ENCODE data around the gene NHS. TPM values are rescaled to one million over a fixed set of nuclear protein-coding genes. Genes with fewer than 3 reads are reported as not detected.

The NHS gene
- total RNA-seq, 1 donor from 2014 or later = 7.3 TPM

- Mint-ChIP-seq H3K4me1 (peaks cover 7% of the 10 kb centered on the region), H3K36me3 (ENCODE audit: low read depth) (no peaks in the 10 kb centered on the region), H3K4me3 (no peak overlapping the region), H3K27ac (no peak overlapping the region), H3K27me3 (peaks cover 2% of the 10 kb centered on the region), H3K9me3 (no peaks in the 10 kb centered on the region)
- DNase-seq = no peak
- intact Hi-C loops (cut with micrococcal nuclease) = no loop called here
Observed at GRCh38 chrX:17537723-17538243, 162.8 kb downstream of the NHS start.

DNA sequence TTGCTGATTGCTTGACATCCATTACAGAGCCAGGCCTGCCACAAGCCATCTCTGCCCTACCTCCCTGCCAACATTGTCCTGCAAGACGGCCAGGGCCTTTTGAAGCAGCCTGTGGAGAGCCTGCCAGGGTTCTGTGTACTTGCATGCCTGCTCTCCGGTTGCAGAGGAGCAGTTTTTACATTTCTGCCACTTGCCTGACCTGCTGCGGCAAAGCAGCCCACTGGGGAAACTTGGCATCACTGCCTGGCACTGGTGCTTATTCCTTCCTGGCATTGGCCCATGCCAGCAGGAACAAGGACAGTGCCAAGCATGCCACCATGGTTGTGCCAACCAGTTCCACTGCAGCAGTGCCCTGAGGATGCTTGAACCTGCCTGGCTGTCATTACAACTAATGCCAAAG is 167.1 kb downstream of the NHS start:
- Mint-ChIP-seq H3K4me1 (peaks cover 3% of the 10 kb centered on the region), H3K4me3 (no peak overlapping the region), H3K27me3 (peaks cover 2% of the 10 kb centered on the region), H3K36me3 (ENCODE audit: low read depth) (no peaks in the 10 kb centered on the region), H3K27ac (no peak overlapping the region), H3K9me3 (no peaks in the 10 kb centered on the region)
- intact Hi-C loops (cut with micrococcal nuclease) = no loop called here
- DNase-seq = no peak

GRCh38 chrX:17544821-17545220 is 169.8 kb downstream of the NHS start:
- Mint-ChIP-seq H3K9me3 (no peaks in the 10 kb centered on the region), H3K27ac (no peak overlapping the region), H3K27me3 (peaks cover 2% of the 10 kb centered on the region), H3K4me1 (peaks cover 3% of the 10 kb centered on the region), H3K4me3 (no peak overlapping the region), H3K36me3 (ENCODE audit: low read depth) (no peaks in the 10 kb centered on the region)
- DNase-seq = no peak
- intact Hi-C loops (cut with micrococcal nuclease) = no loop called here

DNA sequence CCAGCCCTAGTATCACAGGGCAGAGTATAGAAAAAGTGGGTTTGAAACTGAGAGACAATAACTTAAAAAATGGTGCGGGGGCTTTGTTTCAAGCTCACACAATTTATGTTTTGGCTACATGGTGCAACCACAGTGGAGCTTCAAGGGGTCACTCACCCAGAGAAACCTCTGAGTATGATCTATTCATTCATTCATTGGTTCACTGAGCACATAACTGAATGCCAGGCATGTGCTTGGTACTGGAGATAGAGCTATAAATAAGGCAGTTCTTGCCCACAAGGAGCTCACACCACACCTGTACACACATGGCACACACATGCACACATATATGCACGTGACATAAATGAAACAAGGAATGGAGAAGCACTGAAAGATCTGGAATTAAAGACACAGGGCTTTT is 171.4 kb downstream of the NHS start:
- intact Hi-C loops (cut with micrococcal nuclease) = no loop called here
- no peaks in the 10 kb centered on the region for H3K9me3 Mint-ChIP-seq
- H3K27ac Mint-ChIP-seq = no peak overlapping the region
- H3K36me3 Mint-ChIP-seq (ENCODE audit: low read depth) = no peaks in the 10 kb centered on the region
- no peak for DNase-seq
- peaks cover 2% of the 10 kb centered on the region for H3K27me3 Mint-ChIP-seq
- H3K4me1 Mint-ChIP-seq = peaks cover 3% of the 10 kb centered on the region
- H3K4me3 Mint-ChIP-seq = no peak overlapping the region

DNA sequence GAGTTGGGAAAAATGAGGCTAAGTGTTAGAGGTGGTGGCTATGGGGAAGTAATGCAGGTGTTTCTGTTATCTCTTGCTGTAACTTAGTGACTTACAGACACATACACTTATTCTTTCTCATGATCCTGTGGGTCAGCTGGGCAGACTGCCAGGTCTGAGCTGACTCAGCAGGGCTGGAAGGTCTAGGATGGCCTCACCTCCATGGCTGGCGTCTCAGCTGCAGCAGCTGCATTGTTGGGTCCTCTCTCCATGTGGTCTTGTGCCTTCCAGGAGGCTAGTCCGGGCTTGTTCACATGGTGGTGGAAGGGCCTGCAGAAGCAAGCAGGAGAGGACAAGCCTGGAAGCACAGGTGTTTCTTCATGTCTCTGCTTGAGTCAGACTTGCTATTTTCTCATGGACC is 172.7 kb downstream of the NHS start:
- no peaks in the 10 kb centered on the region for H3K27me3 Mint-ChIP-seq
- no peaks in the 10 kb centered on the region for H3K9me3 Mint-ChIP-seq
- intact Hi-C loops (cut with micrococcal nuclease) = no loop called here
- no peak overlapping the region for H3K4me3 Mint-ChIP-seq
- no peak overlapping the region for H3K27ac Mint-ChIP-seq
- H3K36me3 Mint-ChIP-seq (ENCODE audit: low read depth) = no peaks in the 10 kb centered on the region
- no peak for DNase-seq
- H3K4me1 Mint-ChIP-seq = peaks cover 3% of the 10 kb centered on the region

- no peak for DNase-seq
- no peaks in the 10 kb centered on the region for H3K27me3 Mint-ChIP-seq
Observed at GRCh38 chrX:17549107-17549651, 174.2 kb downstream of the NHS start.

DNA sequence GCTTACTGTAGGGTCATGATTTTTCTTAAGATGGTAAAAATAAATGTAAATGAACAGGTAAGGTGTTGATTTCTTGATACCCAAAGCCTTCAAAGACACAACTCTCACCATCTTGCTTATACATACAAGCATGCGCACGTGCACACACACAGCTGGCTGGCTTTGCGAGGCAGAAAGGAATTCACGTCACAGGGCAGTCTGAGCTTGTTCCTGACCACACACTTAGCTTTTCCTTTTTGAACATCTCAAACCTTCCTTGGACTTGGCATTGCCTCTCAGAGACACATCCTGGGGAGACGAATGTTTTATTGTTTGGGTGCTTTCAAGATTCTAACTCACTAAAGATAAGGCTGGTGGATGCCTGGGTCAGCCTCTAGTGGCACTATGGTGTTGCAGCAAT is 175.0 kb downstream of the NHS start:
- intact Hi-C loops (cut with micrococcal nuclease) = no loop called here

More at GRCh38 chrX:17549107-17549651, 174.2 kb downstream of the NHS start:
- intact Hi-C loops (cut with micrococcal nuclease) = no loop called here
- Mint-ChIP-seq H3K4me1 (peaks cover 3% of the 10 kb centered on the region), H3K4me3 (no peak overlapping the region), H3K36me3 (ENCODE audit: low read depth) (no peaks in the 10 kb centered on the region), H3K9me3 (no peaks in the 10 kb centered on the region), H3K27ac (peak overlapping the region; percentile 34)

DNA sequence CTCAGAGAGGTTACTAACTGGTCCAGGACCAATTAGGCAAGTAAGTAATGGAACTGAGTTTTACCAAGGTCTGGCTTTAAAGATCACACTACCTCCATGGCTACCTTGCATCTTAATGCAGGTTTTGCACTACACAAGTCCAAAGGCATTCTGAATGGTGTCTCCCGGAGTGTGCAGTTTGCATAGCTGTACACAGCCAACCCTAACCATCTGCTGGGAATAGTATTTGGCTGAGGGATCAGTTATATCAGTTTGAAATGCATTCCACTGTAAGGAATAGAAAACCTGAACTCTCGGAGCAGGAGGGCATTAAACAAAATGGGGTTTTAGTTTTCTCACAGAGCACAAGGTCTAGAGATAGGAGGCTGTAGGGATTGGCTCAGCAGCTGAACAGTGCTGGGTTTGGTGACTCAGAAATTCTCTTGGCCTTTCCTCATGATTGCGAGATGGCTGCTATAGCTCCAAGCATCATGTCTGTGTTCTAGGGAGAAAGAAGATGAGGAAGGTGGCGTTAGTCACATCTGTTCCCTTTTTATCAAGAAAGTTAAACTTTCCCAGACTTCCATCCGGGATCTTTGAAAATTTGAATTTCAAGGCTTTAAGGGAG is 177.1 kb downstream of the NHS start:
- Mint-ChIP-seq H3K27me3 (no peaks in the 10 kb centered on the region), H3K9me3 (no peaks in the 10 kb centered on the region), H3K4me3 (no peak overlapping the region), H3K4me1 (peaks cover 3% of the 10 kb centered on the region), H3K27ac (no peak overlapping the region), H3K36me3 (ENCODE audit: low read depth) (no peaks in the 10 kb centered on the region)
- intact Hi-C loops (cut with micrococcal nuclease) = no loop called here
- DNase-seq = no peak

More for the DNA sequence above, 175.0 kb downstream of the NHS start:
- Mint-ChIP-seq H3K27ac (no peak overlapping the region), H3K27me3 (no peaks in the 10 kb centered on the region), H3K9me3 (no peaks in the 10 kb centered on the region), H3K36me3 (ENCODE audit: low read depth) (no peaks in the 10 kb centered on the region), H3K4me1 (peaks cover 3% of the 10 kb centered on the region), H3K4me3 (no peak overlapping the region)
- DNase-seq = no peak

DNA sequence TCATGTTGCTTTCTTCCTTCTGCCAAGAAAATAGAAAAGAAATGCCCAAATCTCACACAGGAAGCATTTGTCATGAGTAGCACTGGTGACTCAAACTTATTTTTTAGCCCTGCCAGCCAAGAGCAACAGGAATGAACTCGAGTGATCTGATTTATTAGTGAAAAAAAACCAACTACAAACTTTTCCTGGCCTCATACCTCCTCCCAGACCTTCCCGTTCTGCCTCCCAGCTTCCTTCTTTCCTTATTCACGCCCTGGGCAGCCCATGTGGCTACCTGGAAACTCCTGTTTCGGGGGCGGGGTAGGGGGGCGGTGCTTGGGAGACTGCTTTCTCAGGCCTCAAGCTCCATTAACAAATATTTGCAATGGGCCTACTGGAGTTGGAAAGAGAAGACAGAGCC is 178.5 kb downstream of the NHS start:
- no peak overlapping the region for H3K4me3 Mint-ChIP-seq
- no peak overlapping the region for H3K27ac Mint-ChIP-seq
- peaks cover 3% of the 10 kb centered on the region for H3K4me1 Mint-ChIP-seq
- no peaks in the 10 kb centered on the region for H3K9me3 Mint-ChIP-seq
- intact Hi-C loops (cut with micrococcal nuclease) = no loop called here
- H3K36me3 Mint-ChIP-seq (ENCODE audit: low read depth) = no peaks in the 10 kb centered on the region
- no peak for DNase-seq
- no peaks in the 10 kb centered on the region for H3K27me3 Mint-ChIP-seq

- intact Hi-C loops (cut with micrococcal nuclease) = no loop called here
- no peaks in the 10 kb centered on the region for H3K9me3 Mint-ChIP-seq
- no peak for DNase-seq
- H3K36me3 Mint-ChIP-seq (ENCODE audit: low read depth) = no peaks in the 10 kb centered on the region
- H3K27ac Mint-ChIP-seq = no peak overlapping the region
- H3K4me3 Mint-ChIP-seq = no peak overlapping the region
- peaks cover 3% of the 10 kb centered on the region for H3K4me1 Mint-ChIP-seq
- H3K27me3 Mint-ChIP-seq = no peaks in the 10 kb centered on the region
Observed at GRCh38 chrX:17553961-17554482, 179.0 kb downstream of the NHS start.

- no peaks in the 10 kb centered on the region for H3K36me3 Mint-ChIP-seq (ENCODE audit: low read depth)
- H3K4me3 Mint-ChIP-seq = no peak overlapping the region
- intact Hi-C loops (cut with micrococcal nuclease) = no loop called here
- no peak for DNase-seq
- no peaks in the 10 kb centered on the region for H3K4me1 Mint-ChIP-seq
- H3K27me3 Mint-ChIP-seq = no peaks in the 10 kb centered on the region
- no peak overlapping the region for H3K27ac Mint-ChIP-seq
- no peaks in the 10 kb centered on the region for H3K9me3 Mint-ChIP-seq
Observed at GRCh38 chrX:17554914-17555313, 179.9 kb downstream of the NHS start.

- intact Hi-C loops (cut with micrococcal nuclease) = no loop called here
- no peak overlapping the region for H3K27ac Mint-ChIP-seq
Observed at GRCh38 chrX:17555846-17556245, 180.8 kb downstream of the NHS start.

DNA sequence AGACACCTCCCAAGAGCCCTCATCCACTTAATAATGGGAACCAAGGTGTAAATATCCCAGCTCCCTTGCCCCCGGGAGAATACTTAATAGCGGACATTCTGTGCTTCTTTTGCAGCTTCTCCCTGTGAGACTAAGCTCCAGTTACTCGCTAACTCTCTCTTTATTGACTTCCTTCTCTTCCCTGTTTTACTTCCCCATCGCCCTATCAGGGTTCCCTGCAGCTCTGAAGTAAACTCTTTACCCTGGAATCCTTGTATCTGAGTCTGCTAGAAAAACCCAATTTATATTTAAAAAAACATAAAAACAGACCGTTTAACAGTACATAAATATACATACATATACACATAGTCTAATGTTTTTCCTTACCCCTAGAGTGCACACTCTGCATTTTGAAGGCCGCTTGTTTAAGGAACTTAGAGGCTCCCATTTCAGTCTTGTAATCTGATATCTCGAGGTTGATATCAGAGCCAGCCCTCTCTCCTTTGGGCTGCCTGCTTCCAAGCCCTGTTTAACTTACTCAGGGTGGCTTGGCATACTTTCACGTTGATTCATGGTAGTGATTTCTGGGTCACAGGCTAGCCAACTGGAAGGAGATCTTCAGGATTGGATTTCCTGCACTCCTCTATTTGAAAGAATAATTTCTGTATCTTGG is 184.9 kb downstream of the NHS start:
- intact Hi-C loops (cut with micrococcal nuclease) = no loop called here
- no peaks in the 10 kb centered on the region for H3K36me3 Mint-ChIP-seq (ENCODE audit: low read depth)
- DNase-seq = no peak
- H3K27ac Mint-ChIP-seq = no peak overlapping the region
- H3K4me3 Mint-ChIP-seq = no peak overlapping the region
- no peaks in the 10 kb centered on the region for H3K9me3 Mint-ChIP-seq
- H3K27me3 Mint-ChIP-seq = peaks cover 2% of the 10 kb centered on the region
- peaks cover 5% of the 10 kb centered on the region for H3K4me1 Mint-ChIP-seq

More at GRCh38 chrX:17555846-17556245, 180.8 kb downstream of the NHS start:
- no peaks in the 10 kb centered on the region for H3K4me1 Mint-ChIP-seq
- H3K36me3 Mint-ChIP-seq (ENCODE audit: low read depth) = no peaks in the 10 kb centered on the region
- no peak overlapping the region for H3K4me3 Mint-ChIP-seq
- H3K27me3 Mint-ChIP-seq = no peaks in the 10 kb centered on the region
- no peaks in the 10 kb centered on the region for H3K9me3 Mint-ChIP-seq
- DNase-seq = no peak

DNA sequence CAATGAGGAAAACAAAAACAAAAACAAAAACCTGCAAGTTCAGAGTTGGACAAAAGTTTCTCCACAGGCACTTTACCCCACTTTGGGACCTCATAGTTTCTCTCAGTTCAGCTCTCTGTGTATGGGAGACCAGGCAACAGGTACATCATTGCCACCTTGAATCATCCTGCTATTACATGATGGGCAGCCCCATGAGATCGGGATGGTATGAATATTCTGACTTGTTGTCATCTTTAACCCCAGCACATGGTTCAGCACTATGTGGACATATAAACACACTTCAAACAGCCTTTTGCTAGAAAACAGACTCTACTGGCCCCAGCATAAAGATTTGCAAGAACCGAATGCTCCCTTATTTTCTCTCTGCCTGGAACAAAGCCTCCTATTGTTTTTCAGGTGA is 185.4 kb downstream of the NHS start:
- intact Hi-C loops (cut with micrococcal nuclease) = no loop called here
- H3K36me3 Mint-ChIP-seq (ENCODE audit: low read depth) = no peaks in the 10 kb centered on the region
- no peak overlapping the region for H3K27ac Mint-ChIP-seq
- H3K4me3 Mint-ChIP-seq = no peak overlapping the region
- DNase-seq = no peak
- H3K27me3 Mint-ChIP-seq = peaks cover 2% of the 10 kb centered on the region
- H3K4me1 Mint-ChIP-seq = peaks cover 5% of the 10 kb centered on the region
- H3K9me3 Mint-ChIP-seq = no peaks in the 10 kb centered on the region
